SKM-1 treated with dmso at 0.1 percent for 144 hours (cell line): ENCODE data around the gene TCF4.
"Not testable (repeated sequence)": the region's sequence is repeated elsewhere in the genome, so short reads cannot be mapped to it uniquely, and the experiment has no call there.

Source experiments
- DNase-seq: peaks from one replicate; lab custom pipeline; 2025; ENCODE audit not compliant: unreplicated experiment; lab: John Stamatoyannopoulos, UW

The TCF4 gene

GRCh38 chr18:55479656-55480420 is 108.2 kb downstream of the TCF4 start:
- no peak for DNase-seq

- no peak for DNase-seq
These were observed 110.0 kb downstream of the TCF4 start for GRCh38 chr18:55477860-55478581.

- peak; percentile 20 for DNase-seq
These were observed 110.5 kb downstream of the TCF4 start for GRCh38 chr18:55477499-55477859.

GRCh38 chr18:55475916-55476315 is 112.1 kb downstream of the TCF4 start:
- no peak for DNase-seq

GRCh38 chr18:55475467-55475866 is 112.5 kb downstream of the TCF4 start:
- no peak for DNase-seq

- DNase-seq: no peak
These were observed 114.4 kb downstream of the TCF4 start for GRCh38 chr18:55473560-55473959.

- DNase-seq: no peak
These were observed 114.9 kb downstream of the TCF4 start for GRCh38 chr18:55473058-55473457.

- no peak for DNase-seq
These were observed 117.2 kb downstream of the TCF4 start for GRCh38 chr18:55470826-55471225.

- not testable (repeated sequence) for DNase-seq
These were observed 118.9 kb downstream of the TCF4 start for GRCh38 chr18:55469134-55469533.

GRCh38 chr18:55466789-55467188 is 121.2 kb downstream of the TCF4 start:
- DNase-seq: no peak

GRCh38 chr18:55465313-55465712 is 122.7 kb downstream of the TCF4 start:
- DNase-seq: no peak

GRCh38 chr18:55464581-55464980 is 123.4 kb downstream of the TCF4 start:
- DNase-seq: no peak

GRCh38 chr18:55462652-55463051 is 125.3 kb downstream of the TCF4 start:
- no peak for DNase-seq

- no peak for DNase-seq
These were observed 126.1 kb downstream of the TCF4 start for GRCh38 chr18:55461848-55462247.

GRCh38 chr18:55458456-55459203 is 129.4 kb downstream of the TCF4 start:
- DNase-seq: no peak

GRCh38 chr18:55457028-55457427 is 131.0 kb downstream of the TCF4 start:
- DNase-seq: no peak

- no peak for DNase-seq
These were observed 132.1 kb downstream of the TCF4 start for GRCh38 chr18:55455938-55456337.

- no peak for DNase-seq
These were observed 134.8 kb downstream of the TCF4 start for GRCh38 chr18:55453186-55453585.

GRCh38 chr18:55452123-55452611 is 135.8 kb downstream of the TCF4 start:
- no peak for DNase-seq

GRCh38 chr18:55449412-55450140 is 138.4 kb downstream of the TCF4 start:
- no peak for DNase-seq

GRCh38 chr18:55448420-55448819 is 139.6 kb downstream of the TCF4 start:
- DNase-seq: no peak
